Brain microvascular endothelial cell (primary cell): Measurements from ENCODE around the gene PDLIM4.

Source experiments
- DNase-seq: peaks from one replicate; pipeline ENCODE4 v3.0.0-alpha.2; 2020
- H3K27ac ChIP-seq: fragments of 250-450 bp; sonication (Bioruptor Pico); 2 replicates; pipeline ENCODE4 v1.5.1; 2020; ENCODE audit warnings: mild to moderate bottlenecking, moderate library complexity
- H3K27me3 ChIP-seq: fragments of 250-450 bp; sonication (Bioruptor Pico); replicated peaks from 2 replicates; pipeline ENCODE4 v1.5.1; 2020; ENCODE audit warnings: mild to moderate bottlenecking
- H3K36me3 ChIP-seq: fragments of 250-450 bp; sonication (Bioruptor Pico); replicated peaks from 2 replicates; pipeline ENCODE4 v1.5.1; 2020; ENCODE audit warnings: mild to moderate bottlenecking
- H3K4me3 ChIP-seq: 2 replicates; pipeline ENCODE4 v1.5.1; 2011; ENCODE audit warnings: low read depth, mild to moderate bottlenecking, control low read depth, low read length, moderate library complexity
- CTCF ChIP-seq: IDR thresholded peaks from 2 replicates; pipeline ENCODE4 v1.5.1; 2011; ENCODE audit warnings: low read depth, mild to moderate bottlenecking, moderate library complexity, low read length, control low read depth, inconsistent platforms; ENCODE audit errors: missing control alignments
- in situ Hi-C: cut with HindIII; loops from 2 replicates; pipeline ENCODE4 v1.10.0; 2017; ENCODE audit warnings: low sequenced_read_pairs, low pct_ligation_motif_present

PDLIM4 gene

GRCh38 chr5:132296412-132297016 is 39.0 kb downstream of the PDLIM4 start:
- Histone ChIP-seq H3K27me3 (no peaks in the 10 kb centered on the region), H3K36me3 (no peaks in the 10 kb centered on the region), H3K4me3 (no peak overlapping the region), H3K27ac (no peak overlapping the region)
- in situ Hi-C loops: no loop called here
- TF ChIP-seq CTCF: no peak
- peak; percentile 48 for DNase-seq

GRCh38 chr5:132297211-132297940 is 39.9 kb downstream of the PDLIM4 start:
- no peaks in the 10 kb centered on the region for H3K36me3 ChIP-seq
- in situ Hi-C loops: no loop called here
- no peak for TF ChIP-seq CTCF
- no peak overlapping the region for H3K4me3 ChIP-seq
- H3K27ac ChIP-seq: no peak overlapping the region
- H3K27me3 ChIP-seq: no peaks in the 10 kb centered on the region
- DNase-seq: no peak

- no peak for DNase-seq
- Histone ChIP-seq H3K27ac (no peak overlapping the region), H3K27me3 (no peaks in the 10 kb centered on the region), H3K4me3 (no peak overlapping the region), H3K36me3 (no peaks in the 10 kb centered on the region)
- no peak for TF ChIP-seq CTCF
- in situ Hi-C loops: no loop called here
Observed at GRCh38 chr5:132298298-132299212, 41.1 kb downstream of the PDLIM4 start.

- no peak for TF ChIP-seq CTCF
- in situ Hi-C loops: no loop called here
- Histone ChIP-seq H3K27me3 (no peaks in the 10 kb centered on the region), H3K36me3 (no peaks in the 10 kb centered on the region), H3K27ac (no peak overlapping the region), H3K4me3 (no peak overlapping the region)
- no peak for DNase-seq
Observed at GRCh38 chr5:132299917-132300316, 42.4 kb downstream of the PDLIM4 start.

- Histone ChIP-seq H3K4me3 (no peak overlapping the region), H3K27ac (no peak overlapping the region), H3K27me3 (no peaks in the 10 kb centered on the region), H3K36me3 (no peaks in the 10 kb centered on the region)
- no peak for DNase-seq
- TF ChIP-seq CTCF: no peak
- in situ Hi-C loops: no loop called here
Observed at GRCh38 chr5:132300577-132301343, 43.3 kb downstream of the PDLIM4 start.
